Stomach (tissue), 4 donors: ENCODE measurements around the gene HS6ST1.

Experiments used
- EP300 ChIP-seq: sonication (generic); formaldehyde crosslinking; IDR thresholded peaks from one replicate; pipeline ENCODE4 v1.6.1; 2017; ENCODE audit warnings: antibody characterized with exemption
- POLR2A ChIP-seq, 4 donors: fragments of 450-650 bp; IDR thresholded peaks; one replicate each; pipeline ENCODE4 v1.6.1; 2016; ENCODE audit warnings: antibody characterized with exemption in 4 of 4, control low read depth in 2 of 4, mild to moderate bottlenecking in 1 of 4, moderate library complexity in 1 of 4
- POLR2AphosphoS5 ChIP-seq, 3 donors: sonication (generic); formaldehyde crosslinking; IDR thresholded peaks; one replicate each; pipeline ENCODE4 v1.6.1; 2016; ENCODE audit warnings: antibody characterized with exemption in 3 of 3
- TF ChIP-seq, protein P1 (sequence below), 7 experiments: fragments of 450-650 bp in 4 of 7; fragments of 200-600 bp in 3 of 7; sonication (generic) in 3 of 7; IDR thresholded peaks; one replicate each; pipeline ENCODE4 v1.5.1; 2016 to 2019; ENCODE audit warnings: antibody characterized with exemption in 7 of 7, control low read depth in 2 of 7, mild to moderate bottlenecking in 1 of 7

DNA sequence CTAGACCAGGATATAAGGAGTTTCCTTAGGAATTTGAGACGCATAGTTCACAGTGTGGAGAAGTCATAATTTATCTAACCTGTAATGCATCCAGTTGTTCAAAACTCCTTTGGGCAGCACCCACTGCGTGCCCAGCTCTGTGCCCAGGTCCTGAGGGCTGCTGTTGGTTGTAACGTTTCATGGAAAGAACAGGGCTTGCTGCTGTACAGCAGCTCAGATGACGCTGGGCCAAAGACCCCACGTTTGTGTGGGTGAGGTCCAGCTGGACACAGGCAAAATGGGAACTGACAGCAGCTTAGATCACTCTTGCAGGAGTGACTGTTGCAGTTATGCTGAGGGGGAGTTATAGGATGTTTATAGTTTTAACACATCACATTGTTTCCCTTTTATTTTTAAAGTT lies 30.0 kb upstream of the HS6ST1 start:
- no peak for TF ChIP-seq EP300
- TF ChIP-seq POLR2AphosphoS5 (IDR thresholded peaks at IDR 0.05) = no peak
- TF ChIP-seq, protein P1, sequence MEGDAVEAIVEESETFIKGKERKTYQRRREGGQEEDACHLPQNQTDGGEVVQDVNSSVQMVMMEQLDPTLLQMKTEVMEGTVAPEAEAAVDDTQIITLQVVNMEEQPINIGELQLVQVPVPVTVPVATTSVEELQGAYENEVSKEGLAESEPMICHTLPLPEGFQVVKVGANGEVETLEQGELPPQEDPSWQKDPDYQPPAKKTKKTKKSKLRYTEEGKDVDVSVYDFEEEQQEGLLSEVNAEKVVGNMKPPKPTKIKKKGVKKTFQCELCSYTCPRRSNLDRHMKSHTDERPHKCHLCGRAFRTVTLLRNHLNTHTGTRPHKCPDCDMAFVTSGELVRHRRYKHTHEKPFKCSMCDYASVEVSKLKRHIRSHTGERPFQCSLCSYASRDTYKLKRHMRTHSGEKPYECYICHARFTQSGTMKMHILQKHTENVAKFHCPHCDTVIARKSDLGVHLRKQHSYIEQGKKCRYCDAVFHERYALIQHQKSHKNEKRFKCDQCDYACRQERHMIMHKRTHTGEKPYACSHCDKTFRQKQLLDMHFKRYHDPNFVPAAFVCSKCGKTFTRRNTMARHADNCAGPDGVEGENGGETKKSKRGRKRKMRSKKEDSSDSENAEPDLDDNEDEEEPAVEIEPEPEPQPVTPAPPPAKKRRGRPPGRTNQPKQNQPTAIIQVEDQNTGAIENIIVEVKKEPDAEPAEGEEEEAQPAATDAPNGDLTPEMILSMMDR (IDR thresholded peaks at IDR 0.05) = no peak
- no peak for TF ChIP-seq POLR2A (IDR thresholded peaks at IDR 0.05)
